HTERT RPE-1 (cell line): ENCODE results near the gene SLC35A4.

Experiments used
- in situ Hi-C: fragments of 300-500 bp; cut with MboI; formaldehyde crosslinking; loops from 4 replicates; pipeline ENCODE4 v1.14.3; 2020; ENCODE audit warnings: low sequenced_read_pairs

Gene SLC35A4

GRCh38 chr5:140564196-140565023 is at the start of gene SLC35A4, which contains the start of gene APBB3:
TSS of gene SLC35A4 (plus strand) at chr5:140564828. CDS start at chr5:140567170, 2,342 bp downstream.
TSS of gene APBB3 (minus strand) at chr5:140564598. CDS start at chr5:140564245, 353 bp downstream.
- in situ Hi-C loops, result no loop called here

DNA sequence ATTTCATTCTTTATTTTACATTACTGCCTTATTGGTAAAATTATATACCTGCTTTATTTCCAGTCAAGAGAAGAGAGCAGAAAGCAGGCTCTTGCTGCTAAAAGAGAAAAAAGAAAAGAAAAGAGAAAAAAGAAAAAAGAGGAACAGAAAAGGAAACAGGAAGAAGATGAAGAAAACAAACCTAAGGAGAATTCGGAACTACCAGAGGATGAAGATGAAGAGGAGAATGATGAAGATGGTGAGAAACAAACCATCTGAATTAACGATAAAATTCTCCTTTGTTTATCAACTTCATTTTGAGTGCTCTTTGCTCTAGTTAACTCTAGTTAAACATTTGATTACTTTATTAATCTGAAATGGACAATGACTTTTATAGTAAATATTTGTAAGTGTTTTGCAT is 40.6 kb upstream of the SLC35A4 start:
- in situ Hi-C loops, result no loop called here

DNA sequence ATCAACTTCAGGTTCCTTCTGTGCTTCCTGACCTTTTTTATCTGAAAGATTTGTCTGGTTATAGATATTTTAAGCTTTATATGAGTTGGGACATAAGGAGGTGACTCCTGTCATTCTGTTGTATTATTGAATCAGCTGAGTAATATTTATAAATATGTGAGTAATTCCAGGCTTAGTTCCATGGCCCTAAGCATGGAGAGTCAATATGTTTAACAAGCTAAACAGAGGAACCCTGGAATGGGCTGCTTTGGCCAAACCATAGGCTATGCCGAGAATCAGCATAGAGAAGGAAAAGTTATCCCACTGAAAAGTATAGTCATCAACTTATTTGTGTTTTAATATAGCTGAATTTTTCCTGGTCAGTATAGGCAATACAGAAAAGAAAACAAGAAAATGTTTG is 24.4 kb upstream of the SLC35A4 start:
- in situ Hi-C loops, result no loop called here

GRCh38 chr5:140542972-140543371 is 21.7 kb upstream of the SLC35A4 start:
- in situ Hi-C loops, result no loop called here

DNA sequence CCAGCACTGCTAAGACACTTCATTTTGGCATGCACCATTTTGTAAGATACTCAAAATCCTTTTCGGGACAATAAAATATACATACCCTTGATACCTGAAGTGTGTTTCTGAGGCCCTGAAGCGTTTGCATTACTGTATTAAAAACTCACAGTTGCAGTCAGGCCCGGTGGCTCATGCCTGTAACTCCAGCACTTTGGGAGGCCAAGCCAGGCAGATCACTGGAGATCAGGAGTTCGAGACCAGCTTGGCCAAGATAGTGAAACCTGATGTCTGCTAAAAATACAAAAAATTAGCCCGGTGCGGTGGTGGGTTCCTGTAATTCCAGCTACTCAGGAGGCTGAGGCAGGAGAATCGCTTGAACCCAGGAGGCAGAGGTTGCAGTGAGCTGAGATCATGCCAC is 19.6 kb upstream of the SLC35A4 start:
- in situ Hi-C loops, result no loop called here

DNA sequence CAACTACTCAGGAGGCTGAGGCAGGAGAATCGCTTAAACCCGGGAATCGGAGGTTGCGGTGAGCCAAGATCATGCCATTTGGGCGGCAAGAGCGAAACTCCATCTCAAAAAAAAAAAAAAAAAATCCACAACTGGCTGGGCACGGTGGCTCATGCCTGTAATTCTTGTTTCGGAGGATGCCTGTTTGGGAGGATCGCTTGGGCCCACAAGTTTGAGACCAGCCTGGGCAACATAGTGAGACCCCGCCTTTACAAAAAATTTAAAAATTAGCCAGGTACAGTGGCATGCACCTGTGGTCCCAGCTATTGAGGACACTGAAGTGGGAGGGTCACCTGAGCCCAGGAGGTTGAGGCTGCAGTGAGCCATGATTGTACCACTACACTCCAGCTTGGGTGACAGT is 19.0 kb upstream of the SLC35A4 start:
- in situ Hi-C loops, result no loop called here

DNA sequence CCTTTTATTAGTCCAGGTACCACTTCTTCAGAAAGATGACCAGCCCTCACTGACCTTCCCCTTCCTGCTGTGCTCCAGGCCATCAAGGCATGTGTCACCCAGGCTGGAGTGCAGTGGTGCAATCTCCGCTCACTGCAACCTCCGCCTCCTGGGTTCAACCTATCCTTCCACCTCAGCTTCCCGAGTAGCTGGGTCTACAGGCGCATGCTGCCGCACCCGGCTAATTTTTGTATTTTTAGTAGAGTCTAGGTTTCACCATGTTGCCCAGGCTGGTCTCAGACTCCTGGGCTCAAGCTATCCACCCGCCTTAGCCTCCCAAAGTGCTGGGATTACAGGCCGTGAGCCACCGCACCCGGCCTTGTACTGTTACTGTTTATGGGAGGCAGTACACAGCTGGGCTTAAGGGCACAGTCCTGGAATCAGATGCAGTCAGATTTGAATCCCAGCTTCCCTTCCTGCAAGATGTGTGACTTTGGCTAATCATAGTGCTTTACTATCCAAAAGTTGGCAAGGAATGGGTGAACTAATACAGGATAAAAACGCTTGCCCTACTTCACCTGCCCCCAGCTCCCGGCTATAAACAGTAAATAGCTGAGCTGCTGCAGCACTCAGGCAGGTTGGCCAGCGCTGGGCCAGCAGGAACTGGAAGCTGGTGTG is 17.6 kb upstream of the SLC35A4 start:
- in situ Hi-C loops, result no loop called here

DNA sequence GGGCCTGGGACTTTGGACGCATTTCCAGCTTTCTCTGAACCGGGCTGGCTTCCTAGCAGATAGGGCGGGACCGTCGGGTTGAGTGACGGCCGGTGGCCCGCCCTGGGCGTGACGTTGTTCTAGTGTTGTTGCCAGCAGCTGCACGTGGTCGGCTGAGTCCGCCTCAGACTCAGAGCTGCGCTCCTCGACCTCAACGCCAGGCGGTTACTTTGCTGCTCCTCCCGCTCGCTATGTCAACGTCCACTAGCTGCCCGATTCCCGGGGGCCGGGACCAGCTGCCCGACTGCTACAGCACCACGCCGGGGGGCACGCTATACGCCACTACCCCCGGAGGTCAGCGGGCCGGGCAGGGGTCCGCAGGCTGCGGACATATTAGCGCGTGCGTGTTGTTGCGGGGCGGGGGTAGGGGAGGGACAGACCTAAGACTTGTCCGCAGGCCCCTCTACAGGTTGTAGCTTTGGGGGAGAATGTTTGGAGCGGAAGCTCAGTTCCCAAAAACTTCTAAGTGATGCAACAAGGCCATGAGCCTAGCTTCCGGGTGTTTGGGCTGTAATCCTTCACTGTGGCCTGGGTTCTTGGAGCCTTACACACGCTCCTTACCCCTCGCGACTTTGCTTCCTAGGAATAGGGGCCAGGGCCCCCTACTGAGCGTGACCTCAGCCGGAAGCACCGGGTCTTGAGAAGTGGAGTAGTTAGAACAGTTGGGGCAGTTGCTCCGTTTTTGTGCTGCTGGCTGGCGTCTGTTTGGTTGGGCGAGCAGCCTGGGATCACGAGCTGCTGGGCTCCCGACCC is 16.9 kb upstream of the SLC35A4 start, which contains the start of gene EIF4EBP3:
Gene EIF4EBP3, plus strand, starts transcription at position 155 of the 792 bp plus-strand sequence. Its CDS starts 76 bp downstream, at position 231.
- in situ Hi-C loops, result no loop called here

DNA sequence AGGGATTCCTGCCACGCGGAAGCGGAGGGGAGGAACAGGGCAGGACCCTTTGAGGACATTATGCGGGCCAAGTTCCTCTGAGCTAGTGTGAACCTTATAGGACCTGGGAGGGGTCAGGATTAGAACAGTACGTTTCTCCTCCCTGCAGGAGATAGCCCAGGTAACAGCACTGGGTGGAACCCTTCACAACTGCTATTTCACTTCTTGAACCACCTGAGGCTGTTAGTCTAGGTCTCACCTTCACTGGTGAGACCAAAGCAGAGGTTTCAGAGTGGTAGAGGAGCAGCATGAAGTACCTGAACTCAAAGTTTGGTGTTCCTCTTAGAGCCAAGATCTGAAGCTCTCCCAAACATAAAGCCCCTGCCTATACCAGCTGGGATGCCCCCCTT is 16.3 kb upstream of the SLC35A4 start:
- in situ Hi-C loops, result no loop called here

GRCh38 chr5:140548791-140549190 is 15.8 kb upstream of the SLC35A4 start:
- in situ Hi-C loops, result no loop called here

DNA sequence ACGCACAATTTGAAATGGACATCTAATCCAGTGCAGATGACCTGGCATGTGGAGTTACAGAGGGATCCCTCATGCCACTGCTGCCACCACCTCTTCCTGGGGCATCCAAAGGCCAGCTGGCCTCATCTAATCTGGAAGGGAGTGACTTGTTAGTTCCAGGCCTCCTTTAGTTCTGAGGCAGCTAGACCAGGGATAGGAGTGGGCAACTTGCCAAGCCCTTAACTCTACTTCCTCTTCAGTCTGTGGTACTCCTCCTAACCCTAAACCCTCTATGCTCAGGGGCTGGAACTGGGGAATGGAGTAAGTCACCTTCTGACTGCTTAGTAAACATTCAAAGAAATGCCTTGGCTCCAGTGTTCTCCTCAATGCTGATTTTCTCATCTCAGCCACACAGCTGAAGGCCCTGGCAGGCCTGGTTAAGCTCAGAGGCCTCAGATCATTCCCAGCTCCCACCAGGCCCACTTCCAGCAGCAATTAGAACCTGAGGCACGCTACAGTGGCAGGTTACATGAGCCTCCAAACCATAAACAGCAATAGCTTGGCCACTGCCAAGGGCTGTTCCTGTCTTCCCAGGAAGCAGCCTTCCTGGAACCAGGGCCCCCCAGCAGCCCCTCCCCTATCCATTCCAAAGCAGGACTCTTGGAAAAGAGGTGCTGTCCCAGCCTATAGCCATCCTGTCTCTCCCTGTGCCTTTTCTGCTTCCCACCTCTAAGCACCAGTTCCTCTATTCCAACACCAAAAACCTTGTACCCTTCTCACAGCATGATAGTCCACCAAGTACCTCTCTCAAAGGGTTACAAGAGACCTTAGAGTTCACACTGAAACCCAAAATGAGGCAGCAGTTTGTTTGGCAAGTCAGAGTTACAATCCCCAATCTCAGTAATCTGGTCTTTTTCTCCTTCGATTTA is 15.1 kb upstream of the SLC35A4 start:
- in situ Hi-C loops, result no loop called here

- in situ Hi-C loops, result no loop called here
Observed at GRCh38 chr5:140550147-140551079, 14.2 kb upstream of the SLC35A4 start.

- in situ Hi-C loops, result no loop called here
Observed at GRCh38 chr5:140551872-140552271, 12.8 kb upstream of the SLC35A4 start.

DNA sequence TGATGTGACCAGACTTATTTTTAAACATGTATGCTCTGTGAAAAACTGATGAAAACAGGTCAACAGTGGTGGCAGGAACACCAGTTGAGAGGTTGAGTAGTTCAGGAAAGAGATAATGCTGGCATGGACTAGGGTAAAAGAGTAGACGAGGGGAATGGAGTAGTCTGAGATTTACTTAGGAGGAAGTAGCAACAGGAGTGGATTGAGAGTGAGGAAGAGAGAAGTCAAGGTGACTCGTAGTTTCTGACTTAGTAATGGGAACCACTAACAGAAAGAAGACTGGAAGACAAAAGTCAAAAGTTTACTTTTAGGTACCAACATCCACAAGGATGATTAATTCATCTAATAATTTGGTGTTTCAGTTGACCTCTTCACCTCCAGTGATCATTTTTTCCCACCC is 11.0 kb upstream of the SLC35A4 start:
- in situ Hi-C loops, result no loop called here

GRCh38 chr5:140554454-140554853 is 10.2 kb upstream of the SLC35A4 start:
- in situ Hi-C loops, result no loop called here

GRCh38 chr5:140555747-140556312 is 8.8 kb upstream of the SLC35A4 start:
- in situ Hi-C loops, result no loop called here

GRCh38 chr5:140556438-140556837 is 8.2 kb upstream of the SLC35A4 start:
- in situ Hi-C loops, result no loop called here

- in situ Hi-C loops, result no loop called here
Observed at GRCh38 chr5:140557136-140557805, 7.4 kb upstream of the SLC35A4 start, which contains the start of gene SRA1. TSS of gene SRA1 (minus strand) at chr5:140557473. CDS start at chr5:140557452, 21 bp downstream.
